NCI-H1092 (cell line): Measurements from ENCODE around the gene PRAC2.

ENCODE experiments used
- DNase-seq: peaks from one replicate; lab custom pipeline; 2025; lab: John Stamatoyannopoulos, UW

PRAC2 gene

DNA sequence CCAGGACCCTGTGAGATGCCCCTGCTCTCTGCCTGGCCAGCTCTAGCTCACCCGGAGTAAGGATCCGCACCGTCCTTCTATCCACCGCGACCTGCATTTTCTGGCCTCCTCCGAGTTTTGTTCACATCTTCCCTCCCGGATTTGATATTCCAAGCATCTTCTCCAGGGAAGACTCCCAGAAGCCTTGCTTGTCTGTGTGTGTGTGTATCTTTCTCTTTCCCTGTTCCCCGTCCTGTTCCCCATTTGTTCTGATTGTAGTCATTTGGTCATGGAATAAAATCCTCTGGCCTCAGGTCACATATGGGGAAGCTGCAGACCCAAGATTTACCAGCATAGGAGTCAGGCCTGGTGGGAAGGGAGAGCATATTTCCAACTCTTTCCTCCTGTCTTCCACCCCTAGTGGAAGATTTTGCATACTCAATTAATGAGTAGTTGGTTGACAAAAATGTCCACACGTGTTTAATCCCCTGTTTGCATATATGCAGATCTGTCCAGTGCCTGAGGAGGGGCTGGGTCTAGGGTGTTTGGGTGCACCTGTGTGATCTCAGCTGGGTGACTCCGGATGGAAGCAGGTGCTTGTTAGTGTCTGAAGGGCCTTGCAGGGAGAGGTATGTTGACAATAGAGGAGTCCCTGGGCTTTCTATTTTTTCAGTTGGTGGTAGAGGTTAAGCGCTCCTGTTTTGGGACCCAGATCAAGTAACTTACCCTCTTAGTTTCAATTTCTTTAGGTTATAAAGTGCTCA is 2.5 kb upstream of the PRAC2 start:
- no peak for DNase-seq

DNA sequence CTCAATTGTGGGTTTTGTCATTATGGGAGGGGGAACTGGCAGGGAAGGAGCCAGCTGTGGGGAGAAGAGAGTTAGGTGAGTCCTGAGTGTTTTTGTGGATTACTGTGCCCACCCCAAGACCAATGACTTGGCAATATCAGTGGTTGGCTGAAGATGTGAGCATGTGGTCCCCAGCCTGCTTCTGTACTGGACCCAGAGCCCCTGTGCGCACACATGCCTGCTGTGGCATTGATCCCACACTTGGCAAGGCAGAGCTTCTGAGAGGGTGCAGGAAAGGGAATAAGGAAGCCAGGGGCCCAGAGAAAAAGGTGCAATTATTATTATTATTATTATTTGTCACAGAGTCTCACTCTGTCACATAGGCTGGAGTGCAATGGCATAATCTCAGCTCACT is 2.0 kb upstream of the PRAC2 start:
- no peak for DNase-seq

- no peak for DNase-seq
Observed at GRCh38 chr17:48722201-48722907, 631 bp upstream of the PRAC2 start, which contains the start of gene PRAC1. PRAC1 (minus strand) TSS chr17:48722518; CDS start chr17:48722392, 126 bp downstream.

- no peak for DNase-seq
Observed at GRCh38 chr17:48723423-48724250, 652 bp downstream of the PRAC2 start.

DNA sequence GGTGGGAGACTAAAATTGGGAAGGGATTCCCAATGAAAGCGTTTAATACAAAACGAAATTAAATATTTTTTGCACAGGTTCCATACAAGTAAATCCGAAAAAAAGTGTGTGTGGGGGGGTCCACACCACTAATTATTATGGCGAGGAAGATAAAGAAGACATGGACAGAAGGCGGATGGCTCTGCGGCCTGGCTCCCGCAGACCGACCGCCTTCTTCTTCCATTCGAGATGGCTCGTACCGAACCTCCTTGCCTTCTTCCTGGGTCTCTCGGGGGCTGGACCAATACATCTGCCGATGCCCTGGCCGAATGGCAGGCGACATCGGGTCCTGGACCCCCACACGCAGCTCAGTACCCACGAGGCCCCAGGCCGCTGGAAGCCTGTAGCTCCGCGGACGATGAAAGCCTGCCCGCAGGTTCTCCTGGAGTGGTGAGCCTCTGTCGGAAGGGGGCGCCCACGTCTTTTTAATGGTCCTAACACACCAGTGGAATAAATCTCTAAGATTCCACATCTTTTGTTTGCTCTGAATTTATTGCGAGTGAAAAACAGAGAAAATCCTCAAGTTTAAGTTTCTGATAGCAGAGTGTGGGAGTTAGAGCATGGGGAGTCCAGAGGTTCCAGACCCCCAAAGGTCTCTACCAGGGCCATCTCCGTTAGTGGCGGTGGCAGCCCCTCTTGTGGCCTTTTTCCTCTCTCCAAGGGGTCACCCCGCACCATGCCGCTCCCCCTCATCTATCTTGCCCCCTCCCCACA is 1.4 kb downstream of the PRAC2 start:
- DNase-seq: peak; percentile 60

GRCh38 chr17:48725004-48725287 is 2.0 kb downstream of the PRAC2 start:
- DNase-seq: no peak

GRCh38 chr17:48725288-48726064 is 2.5 kb downstream of the PRAC2 start:
- no peak for DNase-seq

GRCh38 chr17:48726114-48726915 is 3.3 kb downstream of the PRAC2 start:
- no peak for DNase-seq

- DNase-seq: no peak
Observed at GRCh38 chr17:48726916-48727286, 3.9 kb downstream of the PRAC2 start.

DNA sequence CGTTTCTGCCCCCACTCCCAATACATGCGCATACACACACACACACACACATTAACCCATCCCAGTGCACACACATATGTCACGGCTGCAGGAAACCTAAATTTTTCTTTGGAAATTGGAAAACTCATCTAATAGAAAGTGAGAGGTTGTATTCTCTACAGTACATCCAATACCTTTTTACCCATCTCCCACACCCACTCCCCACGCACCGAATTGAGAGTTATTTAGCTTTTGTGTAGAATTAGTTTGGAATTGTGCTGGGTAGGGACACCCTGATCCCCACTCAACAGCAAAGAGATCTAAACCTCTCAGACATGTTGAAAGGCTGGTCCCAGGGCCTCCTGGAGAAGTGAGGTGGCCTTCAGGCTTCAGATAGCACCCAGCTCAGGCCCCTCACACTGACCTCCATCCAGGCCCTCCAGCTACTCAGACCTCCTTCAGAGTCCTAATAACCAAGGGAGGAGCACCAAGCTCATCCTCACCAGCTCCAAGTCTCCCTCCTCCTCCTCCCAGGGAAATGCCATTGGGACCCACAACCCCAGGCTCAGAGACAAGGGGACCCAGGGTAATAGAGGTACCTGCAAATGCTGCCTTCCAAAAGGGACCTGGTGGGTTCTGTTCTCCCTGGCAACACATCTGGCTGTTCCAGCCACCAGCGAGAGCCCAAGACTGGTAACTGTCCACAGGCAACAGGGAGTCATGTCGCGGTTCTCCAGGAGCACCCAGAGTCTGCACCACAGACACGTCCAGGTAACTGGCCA is 4.6 kb downstream of the PRAC2 start:
- no peak for DNase-seq

DNA sequence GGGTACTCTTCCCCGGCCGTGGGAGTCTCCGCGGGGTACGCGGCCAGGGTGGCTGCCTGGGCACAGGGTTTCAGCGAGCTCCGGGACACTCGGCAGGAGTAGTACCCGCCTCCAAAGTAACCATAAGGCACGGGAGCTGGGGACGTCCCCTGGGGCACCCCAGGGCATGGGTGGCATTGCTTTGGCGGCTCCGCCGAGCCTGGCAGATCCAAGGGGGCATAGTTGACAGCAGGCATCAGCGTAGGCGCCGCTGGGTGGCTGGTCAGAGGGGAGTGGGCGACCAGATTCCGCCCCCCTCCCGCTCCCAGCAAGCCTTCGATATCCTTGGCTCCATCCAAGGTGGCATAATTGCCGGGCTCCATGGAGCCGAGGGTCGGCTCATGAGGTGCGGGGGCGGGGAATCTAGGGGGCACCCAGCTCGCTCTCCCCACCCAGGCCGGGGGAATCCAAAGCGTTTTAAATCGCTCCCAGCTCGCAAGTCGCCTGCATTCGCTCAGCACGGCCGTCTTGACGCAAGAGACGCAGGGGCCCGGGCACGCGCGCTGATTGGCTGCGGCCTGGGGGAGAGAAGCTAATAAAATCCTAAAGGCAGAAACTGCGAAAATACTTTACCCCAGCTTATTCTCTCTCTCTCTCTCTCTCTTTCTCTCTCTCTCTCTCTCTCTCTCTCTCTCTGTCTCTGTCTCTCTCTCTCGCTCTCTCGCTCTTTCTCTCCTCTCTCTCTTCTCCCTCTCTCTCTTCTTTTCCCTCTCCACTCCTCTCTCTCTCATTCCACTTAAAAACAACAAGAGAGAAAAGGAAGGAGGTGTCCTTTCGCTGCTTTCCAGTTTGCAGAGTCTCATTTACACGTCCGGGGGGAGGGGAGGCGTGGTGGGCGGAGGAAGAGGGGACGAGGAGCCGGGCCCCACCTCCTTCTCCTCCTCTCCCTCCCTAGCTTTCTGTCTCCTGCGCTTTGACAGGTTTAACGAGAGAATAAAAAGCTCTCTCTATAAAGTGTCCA is 5.5 kb downstream of the PRAC2 start, which contains the start of gene HOXB13:
HOXB13 (minus strand) TSS at position 519 of the 1,000 bp plus-strand sequence; CDS start at position 362, 157 bp downstream.
- DNase-seq: no peak

- no peak for DNase-seq
Observed at GRCh38 chr17:48729335-48730239, 6.6 kb downstream of the PRAC2 start.

DNA sequence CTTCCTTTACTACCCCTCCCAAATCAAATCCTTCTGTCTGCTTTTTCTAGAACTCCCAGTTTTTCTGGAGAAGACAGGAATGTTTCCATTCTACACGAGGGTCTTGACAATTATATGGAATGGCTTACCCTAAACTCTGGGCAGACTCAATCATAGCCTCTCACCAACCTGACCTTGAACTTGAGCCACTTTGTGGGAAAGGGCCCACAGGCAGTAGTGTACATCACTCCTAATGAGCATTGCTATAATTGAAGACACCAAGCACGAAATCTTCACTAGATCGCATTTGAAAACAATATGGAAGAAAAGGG is 7.2 kb downstream of the PRAC2 start:
- no peak for DNase-seq

- DNase-seq: no peak
Observed at GRCh38 chr17:48731355-48731754, 8.4 kb downstream of the PRAC2 start.

DNA sequence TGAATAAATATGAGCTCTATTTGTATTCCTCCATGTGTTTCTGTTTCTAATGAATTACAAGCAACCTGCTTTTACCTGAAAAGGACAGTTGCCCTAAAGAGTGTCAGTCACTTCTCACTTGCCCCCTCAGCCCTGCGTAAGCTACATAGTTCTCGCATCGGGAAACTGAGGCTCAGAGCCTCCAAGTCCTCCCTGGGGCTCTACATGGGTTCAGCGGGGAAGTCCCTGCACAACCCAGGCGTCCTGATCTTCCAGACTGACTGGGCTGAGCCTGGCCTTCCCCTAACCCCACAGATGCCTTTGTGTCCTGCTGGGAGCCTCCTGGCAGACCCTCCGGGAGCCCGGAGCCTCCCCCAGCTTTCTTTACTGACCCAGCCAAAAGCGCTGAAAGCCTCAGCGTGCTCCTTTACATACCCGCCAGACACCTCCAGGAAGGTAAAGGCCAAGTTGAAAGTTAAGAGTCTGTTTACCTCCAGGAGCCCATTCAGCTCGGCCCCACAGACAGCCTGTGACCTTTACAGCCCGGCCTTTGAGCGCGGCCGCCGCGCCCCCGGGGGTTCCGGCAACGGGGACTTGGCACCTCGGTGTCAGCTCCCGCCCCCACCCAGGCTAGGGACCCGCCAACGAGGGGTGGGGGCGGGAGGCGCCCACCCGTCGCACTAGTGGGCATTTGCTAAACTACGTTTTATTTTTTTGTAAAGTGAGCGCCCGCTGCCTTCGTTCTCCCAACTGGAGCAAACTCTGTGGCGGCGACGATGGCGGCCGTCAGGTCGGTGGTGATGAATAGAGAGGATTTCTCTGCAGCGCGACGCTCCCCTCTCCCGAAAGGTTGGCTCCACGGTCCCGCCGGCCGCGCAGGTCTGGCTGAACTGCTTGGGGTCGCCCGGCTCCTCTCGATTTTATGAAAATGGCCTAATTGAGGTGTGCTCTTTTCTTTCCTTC is 10.0 kb downstream of the PRAC2 start:
- DNase-seq: no peak

GRCh38 chr17:48733632-48734328 is 10.8 kb downstream of the PRAC2 start:
- DNase-seq: no peak
